Measurements from ENCODE around the gene CSTPP1. TPM values are rescaled to one million over a fixed set of nuclear protein-coding genes. Genes with fewer than 3 reads are reported as not detected.
"Not testable (repeated sequence)": the region's sequence is repeated elsewhere in the genome, so short reads cannot be mapped to it uniquely, and the experiment has no call there.

Gene CSTPP1
- total RNA-seq, 3 donors from 2014 or later (not counting 1 experiment from before 2014, with no cell fraction given) = 16.2 to 17.8 (median 16.9) TPM

DNA sequence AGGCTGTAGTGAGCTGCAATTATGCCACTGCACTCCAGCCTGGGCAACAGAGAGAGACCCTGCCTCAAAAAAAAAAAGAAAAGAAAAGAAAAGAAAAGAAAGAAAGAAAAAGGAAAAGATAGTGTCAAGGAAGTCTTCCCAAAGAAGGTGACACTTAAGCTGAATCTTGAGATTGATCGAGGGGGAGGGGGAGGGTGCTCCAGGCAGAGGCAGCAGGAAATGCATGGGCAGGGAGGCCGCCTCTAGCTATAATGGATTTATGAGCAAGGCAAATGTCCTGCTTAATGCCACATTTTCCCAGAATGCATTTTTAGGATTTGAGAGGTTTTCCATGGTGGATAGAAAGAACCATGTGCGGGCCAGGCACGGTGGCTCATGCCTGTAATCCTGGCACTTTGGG is 264.5 kb downstream of the CSTPP1 start:
- H3K4me1 ChIP-seq (ENCODE audit: control insufficient read depth, insufficient read depth, low read length) = no peaks in the 10 kb centered on the region
- WGBS (ENCODE audit: insufficient coverage) = 86% methylated on average over 4 of the region's 4 CpGs
- H3K4me3 ChIP-seq (ENCODE audit: low read length) = no peak overlapping the region
- no peaks in the 10 kb centered on the region for H3K9me3 ChIP-seq (ENCODE audit: control insufficient read depth, insufficient read depth, low read length)
- no peaks in the 10 kb centered on the region for H3K27me3 ChIP-seq (ENCODE audit: control insufficient read depth, insufficient read depth, low read length)
- intact Hi-C loops (cut with micrococcal nuclease) = no loop called here
- no peak overlapping the region for H3K27ac ChIP-seq (ENCODE audit: low read length)
- DNase-seq (no peak), ATAC-seq (no peak)
- Mint-ChIP-seq H3K36me3 (no peaks in the 10 kb centered on the region), H3K27ac (no peak overlapping the region), H3K9me3 (no peaks in the 10 kb centered on the region), H3K4me1 (no peaks in the 10 kb centered on the region), H3K27me3 (ENCODE audit: low read depth in 2 of 2) (peaks cover 0 to 5% of the 10 kb centered on the region in 2 donors), H3K4me3 (no peak overlapping the region)
- H3K36me3 ChIP-seq (ENCODE audit: control insufficient read depth, insufficient read depth, low read length) = no peaks in the 10 kb centered on the region
- TF ChIP-seq, protein P1, sequence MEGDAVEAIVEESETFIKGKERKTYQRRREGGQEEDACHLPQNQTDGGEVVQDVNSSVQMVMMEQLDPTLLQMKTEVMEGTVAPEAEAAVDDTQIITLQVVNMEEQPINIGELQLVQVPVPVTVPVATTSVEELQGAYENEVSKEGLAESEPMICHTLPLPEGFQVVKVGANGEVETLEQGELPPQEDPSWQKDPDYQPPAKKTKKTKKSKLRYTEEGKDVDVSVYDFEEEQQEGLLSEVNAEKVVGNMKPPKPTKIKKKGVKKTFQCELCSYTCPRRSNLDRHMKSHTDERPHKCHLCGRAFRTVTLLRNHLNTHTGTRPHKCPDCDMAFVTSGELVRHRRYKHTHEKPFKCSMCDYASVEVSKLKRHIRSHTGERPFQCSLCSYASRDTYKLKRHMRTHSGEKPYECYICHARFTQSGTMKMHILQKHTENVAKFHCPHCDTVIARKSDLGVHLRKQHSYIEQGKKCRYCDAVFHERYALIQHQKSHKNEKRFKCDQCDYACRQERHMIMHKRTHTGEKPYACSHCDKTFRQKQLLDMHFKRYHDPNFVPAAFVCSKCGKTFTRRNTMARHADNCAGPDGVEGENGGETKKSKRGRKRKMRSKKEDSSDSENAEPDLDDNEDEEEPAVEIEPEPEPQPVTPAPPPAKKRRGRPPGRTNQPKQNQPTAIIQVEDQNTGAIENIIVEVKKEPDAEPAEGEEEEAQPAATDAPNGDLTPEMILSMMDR (IDR thresholded peaks at IDR 0.05) = no peak

DNA sequence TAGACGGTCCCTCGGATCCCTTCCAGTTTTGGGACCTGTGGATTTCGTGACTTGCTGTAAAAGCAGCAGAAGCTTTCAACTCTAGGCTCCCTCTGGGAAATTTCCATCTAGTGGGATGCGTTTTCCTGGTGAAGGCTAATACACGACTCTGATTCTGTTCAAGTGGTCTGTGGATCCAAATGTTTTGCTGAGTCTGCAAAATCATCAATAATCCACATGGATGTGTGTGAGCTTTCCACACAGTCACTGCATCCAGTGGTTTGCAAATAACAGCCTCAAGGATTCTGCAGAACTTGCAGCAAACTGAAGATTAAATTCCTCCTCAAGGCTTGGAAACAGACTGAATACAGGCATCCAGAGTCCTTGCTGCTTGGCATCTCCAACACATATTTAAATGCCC is 266.0 kb downstream of the CSTPP1 start:
- 87% methylated on average over 5 of the region's 5 CpGs for WGBS (ENCODE audit: insufficient coverage)
- Histone ChIP-seq H3K4me1 (ENCODE audit: control insufficient read depth, insufficient read depth, low read length) (no peaks in the 10 kb centered on the region), H3K27me3 (ENCODE audit: control insufficient read depth, insufficient read depth, low read length) (no peaks in the 10 kb centered on the region), H3K27ac (ENCODE audit: low read length) (no peak overlapping the region), H3K9me3 (ENCODE audit: control insufficient read depth, insufficient read depth, low read length) (no peaks in the 10 kb centered on the region), H3K4me3 (ENCODE audit: low read length) (no peak overlapping the region), H3K36me3 (ENCODE audit: control insufficient read depth, insufficient read depth, low read length) (no peaks in the 10 kb centered on the region)
- DNase-seq (no peak), ATAC-seq (no peak)
- Mint-ChIP-seq H3K27me3 (ENCODE audit: low read depth in 2 of 2) (peaks cover 0 to 6% of the 10 kb centered on the region in 2 donors), H3K9me3 (no peaks in the 10 kb centered on the region), H3K36me3 (no peaks in the 10 kb centered on the region), H3K4me1 (no peaks in the 10 kb centered on the region), H3K4me3 (no peak overlapping the region), H3K27ac (no peak overlapping the region)
- intact Hi-C loops (cut with micrococcal nuclease) = no loop called here
- TF ChIP-seq, protein P1 (IDR thresholded peaks at IDR 0.05) = no peak

DNA sequence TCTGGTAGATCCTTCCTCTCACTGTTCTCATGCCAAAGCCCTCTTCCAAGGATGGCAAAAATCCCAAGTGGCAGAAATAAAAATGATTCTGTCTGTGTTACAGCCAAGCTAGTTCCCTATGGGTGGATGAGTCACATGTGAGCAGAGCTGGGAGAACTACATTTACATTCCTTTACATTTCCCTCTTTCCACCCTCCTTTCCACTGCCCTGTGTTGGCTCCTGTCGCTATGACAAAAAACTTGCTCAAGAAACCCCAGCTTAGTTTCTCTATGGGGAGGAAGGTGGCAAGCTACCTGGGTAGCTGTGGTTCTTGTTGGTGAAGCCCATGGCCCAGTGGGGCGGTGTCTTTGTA is 268.1 kb downstream of the CSTPP1 start:
- no peak overlapping the region for H3K27ac Mint-ChIP-seq
- Histone ChIP-seq H3K4me3 (ENCODE audit: low read length) (no peak overlapping the region), H3K27ac (ENCODE audit: low read length) (no peak overlapping the region), H3K27me3 (ENCODE audit: control insufficient read depth, insufficient read depth, low read length) (no peaks in the 10 kb centered on the region), H3K36me3 (ENCODE audit: control insufficient read depth, insufficient read depth, low read length) (no peaks in the 10 kb centered on the region), H3K4me1 (ENCODE audit: control insufficient read depth, insufficient read depth, low read length) (no peaks in the 10 kb centered on the region), H3K9me3 (ENCODE audit: control insufficient read depth, insufficient read depth, low read length) (no peaks in the 10 kb centered on the region)
- intact Hi-C loops (cut with micrococcal nuclease) = no loop called here
- no peaks in the 10 kb centered on the region for H3K4me1 Mint-ChIP-seq
- 100% methylated on average over 1 of the region's 2 CpGs for WGBS (ENCODE audit: insufficient coverage)
- H3K9me3 Mint-ChIP-seq = no peaks in the 10 kb centered on the region
- no peaks in the 10 kb centered on the region for H3K36me3 Mint-ChIP-seq
- peaks cover 0 to 3% of the 10 kb centered on the region in 2 donors for H3K27me3 Mint-ChIP-seq (ENCODE audit: low read depth in 2 of 2)
- ATAC-seq = no peak
- TF ChIP-seq, protein P1 (IDR thresholded peaks at IDR 0.05) = no peak
- H3K4me3 Mint-ChIP-seq = no peak overlapping the region
- no peak for DNase-seq

DNA sequence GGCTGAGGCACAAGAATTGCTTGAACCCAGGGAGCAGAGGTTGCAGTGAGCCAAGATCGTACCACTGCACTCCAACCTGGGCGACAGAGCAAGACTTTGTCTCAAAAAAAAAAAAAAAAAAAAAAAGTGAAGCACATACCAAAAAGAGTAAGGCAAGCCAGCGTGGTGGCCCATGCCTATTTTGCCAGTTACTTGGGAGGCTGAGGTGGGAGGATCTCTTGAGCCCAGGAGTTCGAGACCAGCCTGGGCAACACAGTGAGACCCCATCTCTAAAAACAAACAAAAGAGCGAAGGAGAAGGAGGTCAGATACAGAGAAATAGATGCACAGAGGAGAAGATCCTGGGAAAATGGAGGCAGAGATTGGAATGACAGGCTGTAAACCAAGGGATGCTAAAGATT is 270.0 kb downstream of the CSTPP1 start:
- H3K4me1 ChIP-seq (ENCODE audit: control insufficient read depth, insufficient read depth, low read length); H3K36me3 ChIP-seq (ENCODE audit: control insufficient read depth, insufficient read depth, low read length); H3K9me3 Mint-ChIP-seq; H3K27ac Mint-ChIP-seq; DNase-seq; intact Hi-C loops (cut with micrococcal nuclease); ATAC-seq; H3K9me3 ChIP-seq (ENCODE audit: control insufficient read depth, insufficient read depth, low read length); H3K27me3 ChIP-seq (ENCODE audit: control insufficient read depth, insufficient read depth, low read length); H3K27me3 Mint-ChIP-seq (ENCODE audit: low read depth in 2 of 2); H3K36me3 Mint-ChIP-seq; H3K4me3 ChIP-seq (ENCODE audit: low read length); H3K4me1 Mint-ChIP-seq; H3K4me3 Mint-ChIP-seq; H3K27ac ChIP-seq (ENCODE audit: low read length): not testable (repeated sequence)
- WGBS (ENCODE audit: insufficient coverage) = 90% methylated on average over 5 of the region's 5 CpGs
